GM23338 (cell line): Measurements from ENCODE around the gene SYNPO. TPM values are rescaled to one million over a fixed set of nuclear protein-coding genes. Genes with fewer than 3 reads are reported as not detected.

ENCODE experiments used
- ATAC-seq: fragments of 200-7000 bp; cut with Tn5 transposase; 3 replicates; pipeline ENCODE4 v1.9.1; 2020
- DNase-seq: peaks from one replicate; pipeline ENCODE4 v3.0.0-alpha.2; 2015; ENCODE audit warnings: low spot score
- H2AFZ ChIP-seq: fragments of 200-600 bp; sonication (generic); 2 replicates; pipeline ENCODE4 v1.8.0; 2016; ENCODE audit warnings: antibody characterized with exemption, mild to moderate bottlenecking, moderate library complexity
- H3F3A ChIP-seq: fragments of 200-600 bp; sonication (generic); replicated peaks from 2 replicates; pipeline ENCODE4 v1.8.0; 2017; ENCODE audit warnings: antibody characterized with exemption, mixed run types, low read depth
- H3K27ac ChIP-seq: fragments of 200-600 bp; sonication (generic); 2 replicates; pipeline ENCODE4 v1.6.1; 2016; ENCODE audit warnings: low read depth
- H3K27me3 ChIP-seq: fragments of 200-600 bp; sonication (generic); 2 replicates; pipeline ENCODE4 v1.8.0; 2016; ENCODE audit warnings: mild to moderate bottlenecking, mixed run types, moderate library complexity; ENCODE audit not compliant: insufficient read depth
- H3K36me3 ChIP-seq: fragments of 200-600 bp; sonication (generic); 2 replicates; pipeline ENCODE4 v1.8.0; 2016; ENCODE audit warnings: mild to moderate bottlenecking; ENCODE audit not compliant: insufficient read depth
- H3K4me1 ChIP-seq: fragments of 200-600 bp; sonication (generic); 2 replicates; pipeline ENCODE4 v1.8.0; 2016; ENCODE audit warnings: mild to moderate bottlenecking, moderate library complexity; ENCODE audit not compliant: insufficient read depth
- H3K4me2 ChIP-seq: fragments of 200-600 bp; sonication (generic); 2 replicates; pipeline ENCODE4 v1.7.1; 2017; ENCODE audit warnings: mixed run types
- H3K4me3 ChIP-seq: fragments of 200-600 bp; sonication (generic); 2 replicates; pipeline ENCODE4 v1.6.1; 2016; ENCODE audit warnings: mixed run types
- H3K79me2 ChIP-seq: fragments of 200-600 bp; sonication (generic); replicated peaks from 2 replicates; pipeline ENCODE4 v1.8.0; 2017; ENCODE audit warnings: mild to moderate bottlenecking; ENCODE audit not compliant: insufficient read depth
- H3K9me2 ChIP-seq: fragments of 200-600 bp; sonication (generic); 2 replicates; pipeline ENCODE4 v1.8.0; 2017; ENCODE audit not compliant: insufficient read depth
- H4K20me1 ChIP-seq: fragments of 200-600 bp; sonication (generic); replicated peaks from 2 replicates; pipeline ENCODE4 v1.8.0; 2017; ENCODE audit warnings: mild to moderate bottlenecking; ENCODE audit not compliant: insufficient read depth
- H3K27ac Mint-ChIP-seq: 2 replicates; pipeline ENCODE4 v1.8.0; 2020; ENCODE audit warnings: inconsistent platforms, mild to moderate bottlenecking, moderate library complexity, mixed read lengths
- H3K27me3 Mint-ChIP-seq: 3 replicates; pipeline ENCODE4 v1.8.0; 2022; ENCODE audit warnings: low read depth, mild to moderate bottlenecking, moderate library complexity, mixed read lengths, inconsistent platforms; ENCODE audit not compliant: insufficient read depth, poor library complexity
- H3K36me3 Mint-ChIP-seq: 3 replicates; pipeline ENCODE4 v1.8.0; 2021; ENCODE audit warnings: low read depth, mild to moderate bottlenecking, inconsistent platforms, moderate library complexity, mixed read lengths
- H3K4me1 Mint-ChIP-seq: 3 replicates; pipeline ENCODE4 v1.8.0; 2020; ENCODE audit warnings: mild to moderate bottlenecking, inconsistent platforms, mixed read lengths
- H3K4me3 Mint-ChIP-seq: 3 replicates; pipeline ENCODE4 v1.8.0; 2021; ENCODE audit warnings: moderate library complexity, mild to moderate bottlenecking, inconsistent platforms, mixed read lengths
- H3K9me3 Mint-ChIP-seq: 3 replicates; pipeline ENCODE4 v1.8.0; 2020; ENCODE audit warnings: moderate library complexity, mild to moderate bottlenecking, inconsistent platforms, mixed read lengths
- CREB1 ChIP-seq: fragments of 250-450 bp; sonication (Bioruptor Pico); IDR thresholded peaks from 2 replicates; pipeline ENCODE4 v1.5.0; 2020; ENCODE audit warnings: low read depth, mild to moderate bottlenecking, moderate library complexity
- EZH2 ChIP-seq: fragments of 200-600 bp; sonication (generic); IDR thresholded peaks from one replicate; pipeline ENCODE4 v1.8.0; 2017; ENCODE audit warnings: antibody characterized with exemption, mild to moderate bottlenecking, low read depth; ENCODE audit not compliant: unreplicated experiment
- EZH2phosphoT487 ChIP-seq: fragments of 200-600 bp; sonication (generic); IDR thresholded peaks from one replicate; pipeline ENCODE4 v1.8.1; 2018; ENCODE audit warnings: antibody characterized with exemption; ENCODE audit not compliant: unreplicated experiment
- JUNB ChIP-seq: IDR thresholded peaks from one replicate; pipeline ENCODE4 v1.6.1; 2016; ENCODE audit warnings: antibody characterized with exemption; ENCODE audit not compliant: unreplicated experiment
- NANOG ChIP-seq: IDR thresholded peaks from 2 replicates; pipeline ENCODE4 v1.6.1; 2016; ENCODE audit warnings: antibody characterized with exemption, borderline replicate concordance
- POLR2AphosphoS5 ChIP-seq: IDR thresholded peaks from 2 replicates; pipeline ENCODE4 v1.6.1; 2016; ENCODE audit warnings: antibody characterized with exemption, low read depth
- STAT1 ChIP-seq: IDR thresholded peaks from one replicate; pipeline ENCODE4 v1.6.1; 2016; ENCODE audit warnings: antibody characterized with exemption; ENCODE audit not compliant: unreplicated experiment
- ZNF114 ChIP-seq: fragments of 250-450 bp; sonication (Bioruptor Pico); IDR thresholded peaks from 2 replicates; pipeline ENCODE4 v1.5.0; 2020; ENCODE audit warnings: mild to moderate bottlenecking, moderate library complexity
- ZNF331 ChIP-seq: fragments of 250-450 bp; sonication (Bioruptor Pico); IDR thresholded peaks from 2 replicates; pipeline ENCODE4 v1.5.0; 2020; ENCODE audit warnings: low read depth, mild to moderate bottlenecking, moderate library complexity
- polyA plus RNA-seq: library from polyadenylated mRNA; unstranded; fragments of >200 nt; fragmentation: Nextera tagmentation; extraction: Ambion mirVana; gene quantifications from 2 replicates; pipeline ENCODE4 v1.2.1, GENCODE V29; 2016
- total RNA-seq: library from RNA; depleted of rRNA; stranded (reverse); fragments of >200 nt; shearing (Covaris generic); gene quantifications from 2 replicates; pipeline ENCODE4 v1.2.3, GENCODE V29; 2014
- TF ChIP-seq, protein P1 (sequence below): fragments of 250-450 bp; sonication (Bioruptor Pico); IDR thresholded peaks from 2 replicates; pipeline ENCODE4 v1.5.0; 2020; ENCODE audit warnings: mild to moderate bottlenecking, moderate library complexity
- TF ChIP-seq, protein P2 (sequence below), 2 experiments: fragments of 200-600 bp in 1 of 2; sonication (generic) in 1 of 2; conservative IDR thresholded peaks; 2 replicates each; pipeline versions ENCODE4 v1.5.1 to v1.6.1; 2016 to 2017; ENCODE audit warnings: antibody characterized with exemption in 2 of 2, low read depth in 2 of 2, mild to moderate bottlenecking in 2 of 2, moderate library complexity in 1 of 2
- TF ChIP-seq, protein P3 (sequence below): IDR thresholded peaks from one replicate; pipeline ENCODE4 v1.6.1; 2018; ENCODE audit warnings: antibody characterized with exemption; ENCODE audit not compliant: unreplicated experiment
- TF ChIP-seq, protein P4 (sequence below): IDR thresholded peaks from 2 replicates; pipeline ENCODE4 v1.6.1; 2016; ENCODE audit warnings: antibody characterized with exemption

Gene SYNPO
- total and polyA plus RNA-seq, 2 experiments from 2014 or later, result 0.16 to 1.3 TPM

DNA sequence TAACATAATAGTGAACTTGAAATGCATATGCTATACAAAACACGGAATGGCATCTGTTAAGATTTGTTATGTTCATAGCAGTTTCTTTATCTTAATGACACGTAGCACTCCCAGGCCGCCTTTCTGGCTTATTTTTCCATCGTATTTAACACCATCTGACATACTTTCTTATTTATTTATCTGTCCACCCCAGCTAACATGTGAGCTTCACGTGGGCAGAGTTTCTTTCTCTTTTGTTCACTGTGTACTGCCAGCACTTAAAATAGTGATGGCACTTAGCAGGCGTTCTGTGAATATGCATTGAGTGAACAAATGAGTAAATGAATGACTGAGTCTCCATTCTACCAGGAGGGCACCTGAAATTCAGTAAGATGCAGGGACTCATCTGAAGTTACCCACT is 29.4 kb upstream of the SYNPO start:
- TF ChIP-seq CREB1 (CRISPR knock-in tag) (no peak), ZNF331 (CRISPR knock-in tag) (no peak), NANOG (no peak), EZH2 (no peak), POLR2AphosphoS5 (no peak), ZNF114 (no peak), STAT1 (no peak), JUNB (no peak), EZH2phosphoT487 (no peak)
- TF ChIP-seq, protein P1, sequence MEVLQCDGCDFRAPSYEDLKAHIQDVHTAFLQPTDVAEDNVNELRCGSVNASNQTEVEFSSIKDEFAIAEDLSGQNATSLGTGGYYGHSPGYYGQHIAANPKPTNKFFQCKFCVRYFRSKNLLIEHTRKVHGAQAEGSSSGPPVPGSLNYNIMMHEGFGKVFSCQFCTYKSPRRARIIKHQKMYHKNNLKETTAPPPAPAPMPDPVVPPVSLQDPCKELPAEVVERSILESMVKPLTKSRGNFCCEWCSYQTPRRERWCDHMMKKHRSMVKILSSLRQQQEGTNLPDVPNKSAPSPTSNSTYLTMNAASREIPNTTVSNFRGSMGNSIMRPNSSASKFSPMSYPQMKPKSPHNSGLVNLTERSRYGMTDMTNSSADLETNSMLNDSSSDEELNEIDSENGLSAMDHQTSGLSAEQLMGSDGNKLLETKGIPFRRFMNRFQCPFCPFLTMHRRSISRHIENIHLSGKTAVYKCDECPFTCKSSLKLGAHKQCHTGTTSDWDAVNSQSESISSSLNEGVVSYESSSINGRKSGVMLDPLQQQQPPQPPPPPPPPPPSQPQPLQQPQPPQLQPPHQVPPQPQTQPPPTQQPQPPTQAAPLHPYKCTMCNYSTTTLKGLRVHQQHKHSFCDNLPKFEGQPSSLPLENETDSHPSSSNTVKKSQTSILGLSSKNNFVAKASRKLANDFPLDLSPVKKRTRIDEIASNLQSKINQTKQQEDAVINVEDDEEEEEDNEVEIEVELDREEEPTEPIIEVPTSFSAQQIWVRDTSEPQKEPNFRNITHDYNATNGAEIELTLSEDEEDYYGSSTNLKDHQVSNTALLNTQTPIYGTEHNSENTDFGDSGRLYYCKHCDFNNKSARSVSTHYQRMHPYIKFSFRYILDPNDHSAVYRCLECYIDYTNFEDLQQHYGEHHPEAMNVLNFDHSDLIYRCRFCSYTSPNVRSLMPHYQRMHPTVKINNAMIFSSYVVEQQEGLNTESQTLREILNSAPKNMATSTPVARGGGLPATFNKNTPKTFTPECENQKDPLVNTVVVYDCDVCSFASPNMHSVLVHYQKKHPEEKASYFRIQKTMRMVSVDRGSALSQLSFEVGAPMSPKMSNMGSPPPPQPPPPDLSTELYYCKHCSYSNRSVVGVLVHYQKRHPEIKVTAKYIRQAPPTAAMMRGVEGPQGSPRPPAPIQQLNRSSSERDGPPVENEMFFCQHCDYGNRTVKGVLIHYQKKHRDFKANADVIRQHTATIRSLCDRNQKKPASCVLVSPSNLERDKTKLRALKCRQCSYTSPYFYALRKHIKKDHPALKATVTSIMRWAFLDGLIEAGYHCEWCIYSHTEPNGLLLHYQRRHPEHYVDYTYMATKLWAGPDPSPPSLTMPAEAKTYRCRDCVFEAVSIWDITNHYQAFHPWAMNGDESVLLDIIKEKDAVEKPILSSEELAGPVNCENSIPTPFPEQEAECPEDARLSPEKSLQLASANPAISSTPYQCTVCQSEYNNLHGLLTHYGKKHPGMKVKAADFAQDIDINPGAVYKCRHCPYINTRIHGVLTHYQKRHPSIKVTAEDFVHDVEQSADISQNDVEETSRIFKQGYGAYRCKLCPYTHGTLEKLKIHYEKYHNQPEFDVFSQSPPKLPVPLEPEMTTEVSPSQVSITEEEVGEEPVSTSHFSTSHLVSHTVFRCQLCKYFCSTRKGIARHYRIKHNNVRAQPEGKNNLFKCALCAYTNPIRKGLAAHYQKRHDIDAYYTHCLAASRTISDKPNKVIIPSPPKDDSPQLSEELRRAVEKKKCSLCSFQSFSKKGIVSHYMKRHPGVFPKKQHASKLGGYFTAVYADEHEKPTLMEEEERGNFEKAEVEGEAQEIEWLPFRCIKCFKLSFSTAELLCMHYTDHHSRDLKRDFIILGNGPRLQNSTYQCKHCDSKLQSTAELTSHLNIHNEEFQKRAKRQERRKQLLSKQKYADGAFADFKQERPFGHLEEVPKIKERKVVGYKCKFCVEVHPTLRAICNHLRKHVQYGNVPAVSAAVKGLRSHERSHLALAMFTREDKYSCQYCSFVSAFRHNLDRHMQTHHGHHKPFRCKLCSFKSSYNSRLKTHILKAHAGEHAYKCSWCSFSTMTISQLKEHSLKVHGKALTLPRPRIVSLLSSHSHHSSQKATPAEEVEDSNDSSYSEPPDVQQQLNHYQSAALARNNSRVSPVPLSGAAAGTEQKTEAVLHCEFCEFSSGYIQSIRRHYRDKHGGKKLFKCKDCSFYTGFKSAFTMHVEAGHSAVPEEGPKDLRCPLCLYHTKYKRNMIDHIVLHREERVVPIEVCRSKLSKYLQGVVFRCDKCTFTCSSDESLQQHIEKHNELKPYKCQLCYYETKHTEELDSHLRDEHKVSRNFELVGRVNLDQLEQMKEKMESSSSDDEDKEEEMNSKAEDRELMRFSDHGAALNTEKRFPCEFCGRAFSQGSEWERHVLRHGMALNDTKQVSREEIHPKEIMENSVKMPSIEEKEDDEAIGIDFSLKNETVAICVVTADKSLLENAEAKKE (CRISPR knock-in tag), result no peak
- TF ChIP-seq, protein P2, sequence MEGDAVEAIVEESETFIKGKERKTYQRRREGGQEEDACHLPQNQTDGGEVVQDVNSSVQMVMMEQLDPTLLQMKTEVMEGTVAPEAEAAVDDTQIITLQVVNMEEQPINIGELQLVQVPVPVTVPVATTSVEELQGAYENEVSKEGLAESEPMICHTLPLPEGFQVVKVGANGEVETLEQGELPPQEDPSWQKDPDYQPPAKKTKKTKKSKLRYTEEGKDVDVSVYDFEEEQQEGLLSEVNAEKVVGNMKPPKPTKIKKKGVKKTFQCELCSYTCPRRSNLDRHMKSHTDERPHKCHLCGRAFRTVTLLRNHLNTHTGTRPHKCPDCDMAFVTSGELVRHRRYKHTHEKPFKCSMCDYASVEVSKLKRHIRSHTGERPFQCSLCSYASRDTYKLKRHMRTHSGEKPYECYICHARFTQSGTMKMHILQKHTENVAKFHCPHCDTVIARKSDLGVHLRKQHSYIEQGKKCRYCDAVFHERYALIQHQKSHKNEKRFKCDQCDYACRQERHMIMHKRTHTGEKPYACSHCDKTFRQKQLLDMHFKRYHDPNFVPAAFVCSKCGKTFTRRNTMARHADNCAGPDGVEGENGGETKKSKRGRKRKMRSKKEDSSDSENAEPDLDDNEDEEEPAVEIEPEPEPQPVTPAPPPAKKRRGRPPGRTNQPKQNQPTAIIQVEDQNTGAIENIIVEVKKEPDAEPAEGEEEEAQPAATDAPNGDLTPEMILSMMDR (conservative IDR thresholded peaks at IDR 0.05; ENCODE audit: low read depth in 2 of 2), result no peak
- TF ChIP-seq, protein P3, sequence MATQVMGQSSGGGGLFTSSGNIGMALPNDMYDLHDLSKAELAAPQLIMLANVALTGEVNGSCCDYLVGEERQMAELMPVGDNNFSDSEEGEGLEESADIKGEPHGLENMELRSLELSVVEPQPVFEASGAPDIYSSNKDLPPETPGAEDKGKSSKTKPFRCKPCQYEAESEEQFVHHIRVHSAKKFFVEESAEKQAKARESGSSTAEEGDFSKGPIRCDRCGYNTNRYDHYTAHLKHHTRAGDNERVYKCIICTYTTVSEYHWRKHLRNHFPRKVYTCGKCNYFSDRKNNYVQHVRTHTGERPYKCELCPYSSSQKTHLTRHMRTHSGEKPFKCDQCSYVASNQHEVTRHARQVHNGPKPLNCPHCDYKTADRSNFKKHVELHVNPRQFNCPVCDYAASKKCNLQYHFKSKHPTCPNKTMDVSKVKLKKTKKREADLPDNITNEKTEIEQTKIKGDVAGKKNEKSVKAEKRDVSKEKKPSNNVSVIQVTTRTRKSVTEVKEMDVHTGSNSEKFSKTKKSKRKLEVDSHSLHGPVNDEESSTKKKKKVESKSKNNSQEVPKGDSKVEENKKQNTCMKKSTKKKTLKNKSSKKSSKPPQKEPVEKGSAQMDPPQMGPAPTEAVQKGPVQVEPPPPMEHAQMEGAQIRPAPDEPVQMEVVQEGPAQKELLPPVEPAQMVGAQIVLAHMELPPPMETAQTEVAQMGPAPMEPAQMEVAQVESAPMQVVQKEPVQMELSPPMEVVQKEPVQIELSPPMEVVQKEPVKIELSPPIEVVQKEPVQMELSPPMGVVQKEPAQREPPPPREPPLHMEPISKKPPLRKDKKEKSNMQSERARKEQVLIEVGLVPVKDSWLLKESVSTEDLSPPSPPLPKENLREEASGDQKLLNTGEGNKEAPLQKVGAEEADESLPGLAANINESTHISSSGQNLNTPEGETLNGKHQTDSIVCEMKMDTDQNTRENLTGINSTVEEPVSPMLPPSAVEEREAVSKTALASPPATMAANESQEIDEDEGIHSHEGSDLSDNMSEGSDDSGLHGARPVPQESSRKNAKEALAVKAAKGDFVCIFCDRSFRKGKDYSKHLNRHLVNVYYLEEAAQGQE, result no peak
- TF ChIP-seq, protein P4, sequence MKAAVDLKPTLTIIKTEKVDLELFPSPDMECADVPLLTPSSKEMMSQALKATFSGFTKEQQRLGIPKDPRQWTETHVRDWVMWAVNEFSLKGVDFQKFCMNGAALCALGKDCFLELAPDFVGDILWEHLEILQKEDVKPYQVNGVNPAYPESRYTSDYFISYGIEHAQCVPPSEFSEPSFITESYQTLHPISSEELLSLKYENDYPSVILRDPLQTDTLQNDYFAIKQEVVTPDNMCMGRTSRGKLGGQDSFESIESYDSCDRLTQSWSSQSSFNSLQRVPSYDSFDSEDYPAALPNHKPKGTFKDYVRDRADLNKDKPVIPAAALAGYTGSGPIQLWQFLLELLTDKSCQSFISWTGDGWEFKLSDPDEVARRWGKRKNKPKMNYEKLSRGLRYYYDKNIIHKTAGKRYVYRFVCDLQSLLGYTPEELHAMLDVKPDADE, result no peak
- no peak overlapping the region for H3K4me2 ChIP-seq
- no peaks in the 10 kb centered on the region for H3K36me3 Mint-ChIP-seq
- no peaks in the 10 kb centered on the region for H3K36me3 ChIP-seq
- no peak overlapping the region for H3K27ac ChIP-seq
- no peak overlapping the region for H3K27ac Mint-ChIP-seq
- H3K9me3 Mint-ChIP-seq, result no peaks in the 10 kb centered on the region
- no peaks in the 10 kb centered on the region for H3K79me2 ChIP-seq
- no peaks in the 10 kb centered on the region for H3K27me3 ChIP-seq
- peaks cover 24% of the 10 kb centered on the region for H3K4me1 Mint-ChIP-seq
- 0 out of 2 replicates have a peak, but pooled peaks cover 6% of the 10 kb centered on the region for H3K4me1 ChIP-seq
- no peak overlapping the region for H3K4me3 ChIP-seq
- H3F3A ChIP-seq, result no peaks in the 10 kb centered on the region
- peaks cover 6% of the 10 kb centered on the region for H3K27me3 Mint-ChIP-seq
- H4K20me1 ChIP-seq, result no peaks in the 10 kb centered on the region
- DNase-seq, result no peak
- H3K4me3 Mint-ChIP-seq, result no peak overlapping the region
- ATAC-seq, result no peak
- H2AFZ ChIP-seq, result no peak overlapping the region
- no peaks in the 10 kb centered on the region for H3K9me2 ChIP-seq
